DOHH2 (cell line): Measurements from ENCODE around the gene CARMIL1.

Experiments
- H3F3A ChIP-seq: fragments of 200-600 bp; sonication (generic), shearing (Covaris generic); 2 replicates; pipeline ENCODE4 v1.6.0; 2016; ENCODE audit warnings: antibody characterized with exemption, mild to moderate bottlenecking; ENCODE audit not compliant: control insufficient read depth, insufficient read depth
- H3K27ac ChIP-seq: fragments of 200-600 bp; sonication (generic); 2 replicates; pipeline ENCODE4 v1.5.1; 2014; ENCODE audit warnings: low read depth, mild to moderate bottlenecking, low read length, moderate library complexity
- H3K27me3 ChIP-seq: fragments of 200-600 bp; sonication (generic); 2 replicates; pipeline ENCODE4 v1.6.1; 2014; ENCODE audit warnings: mild to moderate bottlenecking, low read length, mixed read lengths; ENCODE audit not compliant: control insufficient read depth
- H3K36me3 ChIP-seq: fragments of 200-600 bp; sonication (generic); 2 replicates; pipeline ENCODE4 v1.6.1; 2014; ENCODE audit warnings: mild to moderate bottlenecking, low read length, moderate library complexity, mixed read lengths; ENCODE audit not compliant: control insufficient read depth
- H3K4me1 ChIP-seq: fragments of 200-600 bp; sonication (generic); 2 replicates; pipeline ENCODE4 v1.6.1; 2014; ENCODE audit warnings: mild to moderate bottlenecking, low read length, mixed read lengths; ENCODE audit not compliant: control insufficient read depth
- H3K4me2 ChIP-seq: fragments of 200-600 bp; sonication (generic); 2 replicates; pipeline ENCODE4 v1.6.0; 2014; ENCODE audit warnings: mild to moderate bottlenecking, low read length, moderate library complexity
- H3K4me3 ChIP-seq: fragments of 200-600 bp; sonication (generic); 2 replicates; pipeline ENCODE4 v1.5.1; 2014; ENCODE audit warnings: mild to moderate bottlenecking, low read length, mixed read lengths
- H3K79me2 ChIP-seq: fragments of 200-600 bp; sonication (generic); 2 replicates; pipeline ENCODE4 v1.6.1; 2014; ENCODE audit warnings: mild to moderate bottlenecking, low read length, mixed read lengths; ENCODE audit not compliant: control insufficient read depth
- H3K9me2 ChIP-seq: fragments of 200-600 bp; sonication (generic); replicated peaks from 2 replicates; pipeline ENCODE4 v1.6.1; 2014; ENCODE audit warnings: mild to moderate bottlenecking, low read length, mixed read lengths; ENCODE audit not compliant: control insufficient read depth
- H3K9me3 ChIP-seq: fragments of 200-600 bp; sonication (generic); 2 replicates; pipeline ENCODE4 v1.6.1; 2014; ENCODE audit warnings: antibody characterized with exemption, low read length, mixed read lengths; ENCODE audit not compliant: control insufficient read depth, insufficient read depth
- H4K20me1 ChIP-seq: fragments of 200-600 bp; sonication (generic); 2 replicates; pipeline ENCODE4 v1.6.0; 2014; ENCODE audit warnings: low read depth, mild to moderate bottlenecking, antibody characterized with exemption, low read length, moderate library complexity; ENCODE audit not compliant: control insufficient read depth, insufficient read depth
- CTCF ChIP-seq: fragments of 200-600 bp; sonication (generic); IDR thresholded peaks from one replicate; pipeline ENCODE4 v1.5.1; 2014; ENCODE audit warnings: antibody characterized with exemption, mild to moderate bottlenecking, low read depth, low read length; ENCODE audit not compliant: poor library complexity, severe bottlenecking
- EZH2phosphoT487 ChIP-seq: fragments of 200-600 bp; sonication (generic); IDR thresholded peaks from 2 replicates; pipeline ENCODE4 v1.6.1; 2017; ENCODE audit warnings: borderline replicate concordance, mild to moderate bottlenecking, antibody characterized with exemption, low read length, moderate library complexity, mixed read lengths

The CARMIL1 gene

GRCh38 chr6:25570578-25570977 lies 291.4 kb downstream of the CARMIL1 start:
- no peaks in the 10 kb centered on the region for H4K20me1 ChIP-seq
- H3K79me2 ChIP-seq: no peaks in the 10 kb centered on the region
- no peak overlapping the region for H3K4me3 ChIP-seq
- H3K36me3 ChIP-seq: no peaks in the 10 kb centered on the region
- H3K9me2 ChIP-seq: no peaks in the 10 kb centered on the region
- TF ChIP-seq EZH2phosphoT487: no peak
- no peaks in the 10 kb centered on the region for H3K4me1 ChIP-seq
- no peaks in the 10 kb centered on the region for H3K27me3 ChIP-seq
- H3F3A ChIP-seq: no peaks in the 10 kb centered on the region
- no peaks in the 10 kb centered on the region for H3K9me3 ChIP-seq
- no peak overlapping the region for H3K4me2 ChIP-seq
- no peak overlapping the region for H3K27ac ChIP-seq

GRCh38 chr6:25576919-25577318 lies 297.7 kb downstream of the CARMIL1 start:
- no peaks in the 10 kb centered on the region for H3F3A ChIP-seq
- H3K4me1 ChIP-seq: no peaks in the 10 kb centered on the region
- no peak overlapping the region for H3K4me3 ChIP-seq
- no peaks in the 10 kb centered on the region for H3K36me3 ChIP-seq
- no peaks in the 10 kb centered on the region for H3K9me3 ChIP-seq
- TF ChIP-seq CTCF (no peak), EZH2phosphoT487 (no peak)
- no peaks in the 10 kb centered on the region for H3K79me2 ChIP-seq
- no peak overlapping the region for H3K4me2 ChIP-seq
- H3K27me3 ChIP-seq: no peaks in the 10 kb centered on the region
- no peak overlapping the region for H3K27ac ChIP-seq
- no peaks in the 10 kb centered on the region for H3K9me2 ChIP-seq
- no peaks in the 10 kb centered on the region for H4K20me1 ChIP-seq

- Histone ChIP-seq H3F3A (no peaks in the 10 kb centered on the region), H3K9me3 (no peaks in the 10 kb centered on the region), H3K4me3 (no peak overlapping the region), H3K27me3 (no peaks in the 10 kb centered on the region), H3K4me1 (no peaks in the 10 kb centered on the region), H3K79me2 (no peaks in the 10 kb centered on the region), H3K9me2 (no peaks in the 10 kb centered on the region), H3K27ac (no peak overlapping the region), H4K20me1 (no peaks in the 10 kb centered on the region), H3K36me3 (no peaks in the 10 kb centered on the region), H3K4me2 (no peak overlapping the region)
- no peak for TF ChIP-seq EZH2phosphoT487
Measured at GRCh38 chr6:25578538-25578937, 299.4 kb downstream of the CARMIL1 start.

- H3K79me2 ChIP-seq: no peaks in the 10 kb centered on the region
- no peaks in the 10 kb centered on the region for H3K9me3 ChIP-seq
- no peaks in the 10 kb centered on the region for H3K36me3 ChIP-seq
- H3K27me3 ChIP-seq: no peaks in the 10 kb centered on the region
- no peaks in the 10 kb centered on the region for H3F3A ChIP-seq
- no peaks in the 10 kb centered on the region for H4K20me1 ChIP-seq
- H3K9me2 ChIP-seq: no peaks in the 10 kb centered on the region
- H3K4me2 ChIP-seq: no peak overlapping the region
- H3K4me3 ChIP-seq: no peak overlapping the region
- TF ChIP-seq CTCF: no peak
- no peak for TF ChIP-seq EZH2phosphoT487
- no peaks in the 10 kb centered on the region for H3K4me1 ChIP-seq
- no peak overlapping the region for H3K27ac ChIP-seq
Measured at GRCh38 chr6:25579391-25579883, 300.3 kb downstream of the CARMIL1 start.
